Cardiac fibroblast (primary cell): Measurements from ENCODE around the gene NFAT5.
"Not testable (repeated sequence)": the region's sequence is repeated elsewhere in the genome, so short reads cannot be mapped to it uniquely, and the experiment has no call there.

Experiments
- DNase-seq, 2 donors: peaks; one replicate each; pipeline versions ENCODE4 v3.0.0 to v3.0.0-alpha.2; 2010; ENCODE audit warnings: low read depth in 2 of 2
- H3K4me3 ChIP-seq, 2 donors: replicated peaks in 1 of 2; 1 replicate in 1 of 2; 2 replicates in 1 of 2; pipeline ENCODE4 v1.5.1; 2011; ENCODE audit warnings: low read depth in 2 of 2, low read length in 2 of 2, mild to moderate bottlenecking in 2 of 2, moderate library complexity in 1 of 2
- CTCF ChIP-seq: IDR thresholded peaks from one replicate; pipeline ENCODE4 v1.5.1; 2011; ENCODE audit warnings: low read depth, mild to moderate bottlenecking, low read length, inconsistent platforms

Gene NFAT5

GRCh38 chr16:69555867-69556266 is 9.9 kb upstream of the NFAT5 start:
- no peak overlapping the region for H3K4me3 ChIP-seq
- TF ChIP-seq CTCF = no peak
- DNase-seq = no peak

GRCh38 chr16:69559164-69559563 is 6.6 kb upstream of the NFAT5 start:
- DNase-seq = no peak
- TF ChIP-seq CTCF = no peak
- H3K4me3 ChIP-seq = no peak overlapping the region

GRCh38 chr16:69561367-69561766 is 4.4 kb upstream of the NFAT5 start:
- not testable (repeated sequence) for DNase-seq, H3K4me3 ChIP-seq

- no peak for TF ChIP-seq CTCF
- no peak for DNase-seq
- H3K4me3 ChIP-seq = no peak overlapping the region
Measured at GRCh38 chr16:69561901-69562300, 3.9 kb upstream of the NFAT5 start.

- H3K4me3 ChIP-seq = no peak overlapping the region
- TF ChIP-seq CTCF = no peak
- no peak for DNase-seq
Measured at GRCh38 chr16:69562813-69563212, 3.0 kb upstream of the NFAT5 start.

- no peak overlapping the region for H3K4me3 ChIP-seq
- TF ChIP-seq CTCF = no peak
- peak in 1 of 2 donors; percentile 55 for DNase-seq
Measured at GRCh38 chr16:69563605-69564580, 1.9 kb upstream of the NFAT5 start.

- H3K4me3 ChIP-seq = peak overlapping the region; percentile 50 to 94
- no peak for TF ChIP-seq CTCF
- DNase-seq = peak in 1 of 2 donors; percentile 19
Measured at GRCh38 chr16:69564845-69565670, 708 bp upstream of the NFAT5 start.
